GM23338 (cell line): Measurements from ENCODE around the gene CCDC3.

ENCODE experiments used
- EZH2 ChIP-seq: fragments of 200-600 bp; sonication (generic); IDR thresholded peaks from one replicate; pipeline ENCODE4 v1.8.0; 2017; ENCODE audit warnings: antibody characterized with exemption, mild to moderate bottlenecking, low read depth; ENCODE audit not compliant: unreplicated experiment
- JUNB ChIP-seq: IDR thresholded peaks from one replicate; pipeline ENCODE4 v1.6.1; 2016; ENCODE audit warnings: antibody characterized with exemption; ENCODE audit not compliant: unreplicated experiment
- POLR2AphosphoS5 ChIP-seq: IDR thresholded peaks from 2 replicates; pipeline ENCODE4 v1.6.1; 2016; ENCODE audit warnings: antibody characterized with exemption, low read depth
- TF ChIP-seq, protein P1 (sequence below), 2 experiments: fragments of 200-600 bp in 1 of 2; sonication (generic) in 1 of 2; conservative IDR thresholded peaks; 2 replicates each; pipeline versions ENCODE4 v1.5.1 to v1.6.1; 2016 to 2017; ENCODE audit warnings: antibody characterized with exemption in 2 of 2, low read depth in 2 of 2, mild to moderate bottlenecking in 2 of 2, moderate library complexity in 1 of 2

DNA sequence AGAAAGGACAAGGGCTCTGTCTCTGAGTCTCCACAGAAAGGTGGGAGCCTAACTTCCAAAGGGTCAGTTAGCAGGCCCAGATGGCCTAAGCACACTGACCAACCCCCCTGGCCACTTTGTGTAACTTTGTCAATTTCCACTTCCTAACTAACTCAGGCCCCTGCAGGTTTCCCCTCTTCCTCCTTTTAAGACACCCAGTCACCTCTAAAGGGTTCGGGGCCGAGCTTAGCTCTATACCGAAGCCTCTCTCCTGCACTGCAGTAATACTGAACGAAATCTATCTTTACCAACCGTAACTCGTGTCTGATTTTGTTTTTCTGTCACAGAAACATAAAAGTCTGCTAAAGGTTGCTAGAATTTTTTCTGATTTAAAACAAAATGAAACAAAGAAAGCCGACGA lies 44.4 kb downstream of the CCDC3 start:
- TF ChIP-seq, protein P1, sequence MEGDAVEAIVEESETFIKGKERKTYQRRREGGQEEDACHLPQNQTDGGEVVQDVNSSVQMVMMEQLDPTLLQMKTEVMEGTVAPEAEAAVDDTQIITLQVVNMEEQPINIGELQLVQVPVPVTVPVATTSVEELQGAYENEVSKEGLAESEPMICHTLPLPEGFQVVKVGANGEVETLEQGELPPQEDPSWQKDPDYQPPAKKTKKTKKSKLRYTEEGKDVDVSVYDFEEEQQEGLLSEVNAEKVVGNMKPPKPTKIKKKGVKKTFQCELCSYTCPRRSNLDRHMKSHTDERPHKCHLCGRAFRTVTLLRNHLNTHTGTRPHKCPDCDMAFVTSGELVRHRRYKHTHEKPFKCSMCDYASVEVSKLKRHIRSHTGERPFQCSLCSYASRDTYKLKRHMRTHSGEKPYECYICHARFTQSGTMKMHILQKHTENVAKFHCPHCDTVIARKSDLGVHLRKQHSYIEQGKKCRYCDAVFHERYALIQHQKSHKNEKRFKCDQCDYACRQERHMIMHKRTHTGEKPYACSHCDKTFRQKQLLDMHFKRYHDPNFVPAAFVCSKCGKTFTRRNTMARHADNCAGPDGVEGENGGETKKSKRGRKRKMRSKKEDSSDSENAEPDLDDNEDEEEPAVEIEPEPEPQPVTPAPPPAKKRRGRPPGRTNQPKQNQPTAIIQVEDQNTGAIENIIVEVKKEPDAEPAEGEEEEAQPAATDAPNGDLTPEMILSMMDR (conservative IDR thresholded peaks at IDR 0.05; ENCODE audit: low read depth in 2 of 2), result no peak
- TF ChIP-seq POLR2AphosphoS5, result no peak
- TF ChIP-seq JUNB, result no peak
- no peak for TF ChIP-seq EZH2
